Gastroesophageal sphincter (tissue), 4 donors: ENCODE measurements around the gene ARPP21. TPM values are rescaled to one million over a fixed set of nuclear protein-coding genes. Genes with fewer than 3 reads are reported as not detected.

Experiments
- ATAC-seq: fragments of 150-250 bp; one replicate; pipeline ENCODE4 v1.9.1; 2016; ENCODE audit warnings: mild to moderate bottlenecking, moderate library complexity
- H3K27ac ChIP-seq, 4 donors: fragments of 200-600 bp; sonication (generic) in 3 of 4; 1 replicate in 3 of 4; 2 replicates in 1 of 4; pipeline ENCODE4 v1.5.1; 2016 to 2019
- H3K27me3 ChIP-seq: fragments of 200-600 bp; sonication (generic); one replicate; pipeline ENCODE4 v1.5.1; 2019
- H3K36me3 ChIP-seq, 2 donors: fragments of 200-600 bp; sonication (generic); one replicate each; pipeline ENCODE4 v1.5.1; 2019; ENCODE audit warnings: control low read depth in 1 of 2
- H3K4me1 ChIP-seq, 3 donors: fragments of 200-600 bp; sonication (generic); 1 replicate in 2 of 3; 2 replicates in 1 of 3; pipeline ENCODE4 v1.5.1; 2016 to 2019; ENCODE audit warnings: control low read depth in 2 of 3
- H3K4me3 ChIP-seq, 2 donors: fragments of 200-600 bp; sonication (generic); one replicate each; pipeline ENCODE4 v1.5.1; 2019; ENCODE audit warnings: mild to moderate bottlenecking in 1 of 2, moderate library complexity in 1 of 2
- H3K9me3 ChIP-seq, 3 donors: fragments of 200-600 bp; sonication (generic); one replicate each; pipeline ENCODE4 v1.5.1; 2017 to 2019; ENCODE audit warnings: control low read depth in 2 of 3
- EP300 ChIP-seq: sonication (generic); formaldehyde crosslinking; IDR thresholded peaks from one replicate; pipeline ENCODE4 v1.6.1; 2017; ENCODE audit warnings: antibody characterized with exemption, mild to moderate bottlenecking
- POLR2A ChIP-seq, 2 donors: fragments of 450-650 bp; IDR thresholded peaks; one replicate each; pipeline ENCODE4 v1.6.1; 2017; ENCODE audit warnings: antibody characterized with exemption in 2 of 2, mild to moderate bottlenecking in 2 of 2, moderate library complexity in 1 of 2
- POLR2AphosphoS5 ChIP-seq: sonication (generic); formaldehyde crosslinking; IDR thresholded peaks from one replicate; pipeline ENCODE4 v1.6.1; 2017; ENCODE audit warnings: antibody characterized with exemption
- WGBS, 2 donors: methylation state at CpG; one replicate each; pipeline ENCODE4 v1.1.5; 2018; ENCODE audit warnings: low coverage in 1 of 2; 5-methylcytosine and 5-hydroxymethylcytosine counted together
- small RNA-seq, 4 donors: library from RNA; depleted of rRNA; stranded (forward); fragments of <200 nt; gene quantifications; one replicate each; pipeline ENCODE3, GENCODE V24; 2016
- total RNA-seq, 4 donors: library from RNA; depleted of rRNA; stranded (reverse); fragments of >200 nt; gene quantifications; one replicate each; pipeline ENCODE4 v1.1.0, GENCODE V29; 2016
- TF ChIP-seq, protein P1 (sequence below), 4 experiments: fragments of 200-600 bp in 2 of 4; fragments of 450-650 bp in 2 of 4; sonication (generic) in 1 of 4; IDR thresholded peaks; one replicate each; pipeline ENCODE4 v1.5.1; 2017 to 2019; ENCODE audit warnings: antibody characterized with exemption in 4 of 4, mild to moderate bottlenecking in 2 of 4, moderate library complexity in 2 of 4

The ARPP21 gene
- total RNA-seq, 4 donors from 2014 or later: 0.15 to 1.5 (median 0.78) TPM

DNA sequence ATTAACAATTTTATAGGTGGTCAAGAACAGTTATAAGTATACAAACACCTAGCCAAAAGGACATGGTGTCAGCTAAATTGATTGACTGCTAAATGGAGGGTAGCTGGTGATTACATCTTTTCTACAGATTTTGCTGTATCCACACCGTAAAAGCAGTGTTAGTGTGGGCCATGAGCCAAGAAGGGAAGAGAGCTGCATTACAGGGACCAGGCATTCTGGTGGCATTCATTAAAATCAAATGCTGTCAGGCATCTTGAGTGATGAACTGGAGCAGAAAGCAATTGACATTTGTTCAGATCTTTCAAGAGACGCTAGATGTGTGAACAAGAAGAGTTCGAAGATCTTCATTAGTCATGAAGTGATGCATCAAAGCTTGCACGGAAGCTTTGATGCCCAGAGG, 177.9 kb downstream of the ARPP21 start:
- no peak overlapping the region for H3K4me3 ChIP-seq
- H3K36me3 ChIP-seq: no peaks in the 10 kb centered on the region
- no peaks in the 10 kb centered on the region for H3K4me1 ChIP-seq
- ATAC-seq: no peak
- H3K27me3 ChIP-seq: no peaks in the 10 kb centered on the region
- no peak overlapping the region for H3K27ac ChIP-seq
- WGBS, 2 donors: 45 to 46% methylated on average over 4 of the region's 4 CpGs
- TF ChIP-seq POLR2AphosphoS5 (no peak), EP300 (no peak), POLR2A (IDR thresholded peaks at IDR 0.05) (no peak)
- TF ChIP-seq, protein P1, sequence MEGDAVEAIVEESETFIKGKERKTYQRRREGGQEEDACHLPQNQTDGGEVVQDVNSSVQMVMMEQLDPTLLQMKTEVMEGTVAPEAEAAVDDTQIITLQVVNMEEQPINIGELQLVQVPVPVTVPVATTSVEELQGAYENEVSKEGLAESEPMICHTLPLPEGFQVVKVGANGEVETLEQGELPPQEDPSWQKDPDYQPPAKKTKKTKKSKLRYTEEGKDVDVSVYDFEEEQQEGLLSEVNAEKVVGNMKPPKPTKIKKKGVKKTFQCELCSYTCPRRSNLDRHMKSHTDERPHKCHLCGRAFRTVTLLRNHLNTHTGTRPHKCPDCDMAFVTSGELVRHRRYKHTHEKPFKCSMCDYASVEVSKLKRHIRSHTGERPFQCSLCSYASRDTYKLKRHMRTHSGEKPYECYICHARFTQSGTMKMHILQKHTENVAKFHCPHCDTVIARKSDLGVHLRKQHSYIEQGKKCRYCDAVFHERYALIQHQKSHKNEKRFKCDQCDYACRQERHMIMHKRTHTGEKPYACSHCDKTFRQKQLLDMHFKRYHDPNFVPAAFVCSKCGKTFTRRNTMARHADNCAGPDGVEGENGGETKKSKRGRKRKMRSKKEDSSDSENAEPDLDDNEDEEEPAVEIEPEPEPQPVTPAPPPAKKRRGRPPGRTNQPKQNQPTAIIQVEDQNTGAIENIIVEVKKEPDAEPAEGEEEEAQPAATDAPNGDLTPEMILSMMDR (IDR thresholded peaks at IDR 0.05): no peak
- H3K9me3 ChIP-seq: peaks cover 0 to 7% (median 0%) of the 10 kb centered on the region in 3 donors

DNA sequence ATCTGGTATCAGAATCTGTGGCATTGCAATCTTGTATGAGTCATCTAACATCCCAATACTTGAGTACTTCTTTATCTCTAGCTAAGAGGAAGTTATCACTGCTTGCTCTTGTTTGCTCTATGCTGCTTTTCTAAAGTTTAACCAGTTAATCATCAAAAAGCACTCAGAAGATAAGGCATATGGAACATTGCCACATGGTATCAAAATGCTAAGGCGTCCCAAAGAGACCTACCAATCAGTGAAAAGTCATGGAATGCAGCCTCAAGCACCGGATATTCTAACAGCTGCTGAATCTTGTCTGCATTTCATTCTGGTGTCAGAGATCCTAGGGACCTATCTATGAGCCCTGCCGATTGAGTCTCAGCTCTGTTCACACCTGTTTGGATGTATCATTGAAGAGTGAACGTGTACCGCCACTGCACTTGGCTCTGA, 192.8 kb downstream of the ARPP21 start:
- H3K4me3 ChIP-seq: no peak overlapping the region
- H3K36me3 ChIP-seq: no peaks in the 10 kb centered on the region
- H3K27ac ChIP-seq: no peak overlapping the region
- no peaks in the 10 kb centered on the region for H3K27me3 ChIP-seq
- WGBS, 2 donors: 59 to 90% methylated on average over 3 to 5 of the region's 5 CpGs
- H3K4me1 ChIP-seq: no peaks in the 10 kb centered on the region
- TF ChIP-seq POLR2A (IDR thresholded peaks at IDR 0.05) (no peak), EP300 (no peak), POLR2AphosphoS5 (no peak)
- TF ChIP-seq, protein P1 (IDR thresholded peaks at IDR 0.05): no peak
- ATAC-seq: no peak
- H3K9me3 ChIP-seq: no peaks in the 10 kb centered on the region

Small RNA genes within 50 kb of the gene (small RNA-seq; reads per million reads assigned to genes)
- 0.27 to 1.6 (median 1.4) reads per million in 4 donors for gene MIR128-2
